Smooth muscle cell of the pulmonary artery (primary cell): ENCODE measurements around the gene SLC15A1. TPM values are rescaled to one million over a fixed set of nuclear protein-coding genes. Genes with fewer than 3 reads are reported as not detected.

Source experiments
- total RNA-seq: library from RNA; depleted of rRNA; stranded (reverse); fragments of >200 nt; gene quantifications from 2 replicates; pipeline ENCODE4 v1.2.3, GENCODE V29; 2014

SLC15A1 gene, protein sequence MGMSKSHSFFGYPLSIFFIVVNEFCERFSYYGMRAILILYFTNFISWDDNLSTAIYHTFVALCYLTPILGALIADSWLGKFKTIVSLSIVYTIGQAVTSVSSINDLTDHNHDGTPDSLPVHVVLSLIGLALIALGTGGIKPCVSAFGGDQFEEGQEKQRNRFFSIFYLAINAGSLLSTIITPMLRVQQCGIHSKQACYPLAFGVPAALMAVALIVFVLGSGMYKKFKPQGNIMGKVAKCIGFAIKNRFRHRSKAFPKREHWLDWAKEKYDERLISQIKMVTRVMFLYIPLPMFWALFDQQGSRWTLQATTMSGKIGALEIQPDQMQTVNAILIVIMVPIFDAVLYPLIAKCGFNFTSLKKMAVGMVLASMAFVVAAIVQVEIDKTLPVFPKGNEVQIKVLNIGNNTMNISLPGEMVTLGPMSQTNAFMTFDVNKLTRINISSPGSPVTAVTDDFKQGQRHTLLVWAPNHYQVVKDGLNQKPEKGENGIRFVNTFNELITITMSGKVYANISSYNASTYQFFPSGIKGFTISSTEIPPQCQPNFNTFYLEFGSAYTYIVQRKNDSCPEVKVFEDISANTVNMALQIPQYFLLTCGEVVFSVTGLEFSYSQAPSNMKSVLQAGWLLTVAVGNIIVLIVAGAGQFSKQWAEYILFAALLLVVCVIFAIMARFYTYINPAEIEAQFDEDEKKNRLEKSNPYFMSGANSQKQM
- 0.03 TPM in 1 of 2 replicates, not detected in the other for total RNA-seq

DNA sequence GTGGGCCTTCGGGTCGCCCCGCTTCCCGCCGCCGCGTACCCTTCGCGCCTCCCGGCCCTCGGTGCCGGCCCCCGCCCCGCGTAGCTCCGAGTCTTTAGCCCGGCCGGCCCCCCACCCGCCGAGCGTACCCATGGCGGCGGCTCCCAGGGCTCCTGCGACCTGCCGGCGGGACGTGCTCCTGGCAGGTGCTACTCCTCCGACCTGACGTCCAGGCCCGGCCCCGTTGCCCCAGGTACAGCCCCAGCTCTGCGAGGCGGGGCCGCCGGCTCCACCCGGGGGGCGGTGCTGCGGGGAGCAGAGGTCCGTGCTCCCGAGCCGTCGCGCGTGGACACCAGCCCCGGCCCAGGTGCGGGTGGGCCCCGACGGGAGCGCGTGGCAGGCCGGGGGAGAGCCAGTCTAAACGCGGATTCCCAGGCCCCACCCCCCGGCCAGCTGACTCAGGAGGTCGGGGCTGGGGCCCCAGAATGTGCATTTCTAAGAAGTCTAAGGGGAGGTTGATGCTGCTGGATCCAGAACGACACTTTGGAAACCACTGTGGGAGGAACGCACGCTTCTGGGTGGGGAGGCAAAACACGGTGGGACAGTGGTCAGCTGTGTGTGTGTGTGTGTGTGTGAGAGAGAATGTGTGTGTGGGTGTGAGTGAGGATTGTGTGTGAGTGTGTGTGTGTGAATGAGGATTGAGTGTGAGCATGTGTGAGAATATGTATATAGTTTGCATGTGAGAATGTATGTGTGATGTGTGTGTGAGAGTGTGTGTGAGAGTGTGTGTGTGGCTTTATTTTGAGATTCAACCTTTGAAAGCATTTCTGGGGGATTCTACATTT, at the start of gene SLC15A1:
SLC15A1 (minus strand) TSS at position 206 of the 824 bp plus-strand sequence; CDS start at position 132, 74 bp downstream.

Other genes starting within 250 kb of the SLC15A1 start
- gene STK24, start 175.6 kb downstream of the SLC15A1 start, total RNA-seq, result 52.2 and 53.2 TPM in 2 replicates
- 5.2 and 29.6 TPM in 2 replicates for gene DOCK9, start 225.4 kb upstream of the SLC15A1 start, total RNA-seq